GM19438 (cell line): ENCODE data around the gene VWA5B2.
"Not testable (repeated sequence)": the region's sequence is repeated elsewhere in the genome, so short reads cannot be mapped to it uniquely, and the experiment has no call there.

ENCODE experiments used
- ATAC-seq: cut with Tn5 transposase; IDR thresholded peaks from one replicate; pipeline ENCODE4 v1.9.1; 2021; ENCODE audit warnings: low read depth; ENCODE audit not compliant: unreplicated experiment

The VWA5B2 gene

GRCh38 chr3:184241141-184241446, 11.7 kb downstream of the VWA5B2 start:
- no peak for ATAC-seq

GRCh38 chr3:184241447-184242296, 12.3 kb downstream of the VWA5B2 start:
- ATAC-seq, result no peak

- no peak for ATAC-seq
These were observed 12.9 kb downstream of the VWA5B2 start for GRCh38 chr3:184242297-184242685.

- peak; percentile 57 for ATAC-seq
These were observed 19.3 kb downstream of the VWA5B2 start, which contains the start of gene ALG3 for GRCh38 chr3:184248454-184249411. ALG3 (minus strand) TSS chr3:184248962; CDS start chr3:184248940, 22 bp downstream.

GRCh38 chr3:184249412-184250166, 20.2 kb downstream of the VWA5B2 start, which contains the start of gene EEF1AKMT4:
EEF1AKMT4 (plus strand) TSS chr3:184249672; CDS start chr3:184249695, 23 bp downstream.
- ATAC-seq, result peak; percentile 87

GRCh38 chr3:184250167-184250828, 20.9 kb downstream of the VWA5B2 start:
- peak; percentile 64 for ATAC-seq

- no peak for ATAC-seq
These were observed 26.1 kb downstream of the VWA5B2 start for GRCh38 chr3:184255291-184256039.

- ATAC-seq, result no peak
These were observed 27.9 kb downstream of the VWA5B2 start for GRCh38 chr3:184257083-184257915.

- no peak for ATAC-seq
These were observed 29.5 kb downstream of the VWA5B2 start for GRCh38 chr3:184258926-184259325.

- no peak for ATAC-seq
These were observed 30.1 kb downstream of the VWA5B2 start for GRCh38 chr3:184259396-184259877.

GRCh38 chr3:184259878-184260723, 30.7 kb downstream of the VWA5B2 start:
- ATAC-seq, result no peak

- no peak for ATAC-seq
These were observed 31.4 kb downstream of the VWA5B2 start for GRCh38 chr3:184260724-184261269.

- ATAC-seq, result no peak
These were observed 32.0 kb downstream of the VWA5B2 start, which contains the start of gene CAMK2N2 for GRCh38 chr3:184261270-184261853. CAMK2N2 (minus strand) TSS chr3:184261553; CDS start chr3:184261285, 268 bp downstream.

- no peak for ATAC-seq
These were observed 32.7 kb downstream of the VWA5B2 start for GRCh38 chr3:184261854-184262763.

- no peak for ATAC-seq
These were observed 33.4 kb downstream of the VWA5B2 start for GRCh38 chr3:184262764-184263179.

GRCh38 chr3:184267249-184267648, 37.9 kb downstream of the VWA5B2 start:
- ATAC-seq, result not testable (repeated sequence)
